ENCODE measurements around the gene ZBTB6.

GRCh38 chr9:122940454-122940748, 27.3 kb upstream of the ZBTB6 start:
- no peak for TF ChIP-seq POLR2A (IDR thresholded peaks at IDR 0.05; ENCODE audit: low read depth, low read length)
- TF ChIP-seq POLR2AphosphoS5 (IDR thresholded peaks at IDR 0.05; ENCODE audit: low read depth, low read length) = no peak
- TF ChIP-seq TAF1 (IDR thresholded peaks at IDR 0.05; ENCODE audit: low read depth, low read length) = no peak
- no peak for TF ChIP-seq SPI1 (IDR thresholded peaks at IDR 0.05; ENCODE audit: low read depth, low read length)
